ENCODE data around the gene LALBA.

The LALBA gene

DNA sequence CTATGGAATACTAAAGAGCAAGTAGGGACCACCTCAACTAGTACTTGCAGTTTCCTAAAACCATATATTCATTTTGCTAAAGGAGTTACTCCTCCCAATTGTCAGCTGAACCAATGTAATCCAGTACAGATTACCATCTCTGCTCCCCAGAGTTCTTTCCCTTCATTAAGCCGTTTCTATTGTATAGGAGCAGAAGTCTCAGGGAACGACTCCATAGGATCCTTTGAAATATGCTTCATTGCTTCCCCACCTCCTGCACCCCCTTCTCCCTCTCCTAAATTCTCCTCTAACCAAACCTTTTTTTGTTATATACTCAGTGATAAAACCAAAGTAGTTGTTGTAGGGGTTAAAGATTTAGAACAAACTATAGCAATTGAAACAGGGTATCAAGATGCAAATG lies 30.7 kb upstream of the LALBA start:
- TF ChIP-seq, protein P1, sequence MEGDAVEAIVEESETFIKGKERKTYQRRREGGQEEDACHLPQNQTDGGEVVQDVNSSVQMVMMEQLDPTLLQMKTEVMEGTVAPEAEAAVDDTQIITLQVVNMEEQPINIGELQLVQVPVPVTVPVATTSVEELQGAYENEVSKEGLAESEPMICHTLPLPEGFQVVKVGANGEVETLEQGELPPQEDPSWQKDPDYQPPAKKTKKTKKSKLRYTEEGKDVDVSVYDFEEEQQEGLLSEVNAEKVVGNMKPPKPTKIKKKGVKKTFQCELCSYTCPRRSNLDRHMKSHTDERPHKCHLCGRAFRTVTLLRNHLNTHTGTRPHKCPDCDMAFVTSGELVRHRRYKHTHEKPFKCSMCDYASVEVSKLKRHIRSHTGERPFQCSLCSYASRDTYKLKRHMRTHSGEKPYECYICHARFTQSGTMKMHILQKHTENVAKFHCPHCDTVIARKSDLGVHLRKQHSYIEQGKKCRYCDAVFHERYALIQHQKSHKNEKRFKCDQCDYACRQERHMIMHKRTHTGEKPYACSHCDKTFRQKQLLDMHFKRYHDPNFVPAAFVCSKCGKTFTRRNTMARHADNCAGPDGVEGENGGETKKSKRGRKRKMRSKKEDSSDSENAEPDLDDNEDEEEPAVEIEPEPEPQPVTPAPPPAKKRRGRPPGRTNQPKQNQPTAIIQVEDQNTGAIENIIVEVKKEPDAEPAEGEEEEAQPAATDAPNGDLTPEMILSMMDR (IDR thresholded peaks at IDR 0.05; ENCODE audit: low read depth, low read length), result no peak
- DNase-seq (ENCODE audit: low read depth, low spot score), result no peak
- in situ Hi-C loops (cut with HindIII; ENCODE audit: low sequenced_read_pairs), result no loop called here
- no peak overlapping the region for H3K4me3 ChIP-seq (ENCODE audit: low read depth, low read length)

- in situ Hi-C loops (cut with HindIII; ENCODE audit: low sequenced_read_pairs), result no loop called here
- TF ChIP-seq, protein P1 (IDR thresholded peaks at IDR 0.05; ENCODE audit: low read depth, low read length), result no peak
- DNase-seq (ENCODE audit: low read depth, low spot score), result no peak
- no peak overlapping the region for H3K4me3 ChIP-seq (ENCODE audit: low read depth, low read length)
Measured at GRCh38 chr12:48592591-48593086, 22.8 kb upstream of the LALBA start.

- in situ Hi-C loops (cut with HindIII; ENCODE audit: low sequenced_read_pairs), result no loop called here
- TF ChIP-seq, protein P1 (IDR thresholded peaks at IDR 0.05; ENCODE audit: low read depth, low read length), result no peak
- no peak overlapping the region for H3K4me3 ChIP-seq (ENCODE audit: low read depth, low read length)
- no peak for DNase-seq (ENCODE audit: low read depth, low spot score)
Measured at GRCh38 chr12:48586361-48586760, 16.5 kb upstream of the LALBA start.

- DNase-seq (ENCODE audit: low read depth, low spot score), result no peak
- TF ChIP-seq, protein P1 (IDR thresholded peaks at IDR 0.05; ENCODE audit: low read depth, low read length), result no peak
- no peak overlapping the region for H3K4me3 ChIP-seq (ENCODE audit: low read depth, low read length)
- in situ Hi-C loops (cut with HindIII; ENCODE audit: low sequenced_read_pairs), result no loop called here
Measured at GRCh38 chr12:48583728-48584127, 13.9 kb upstream of the LALBA start.

DNA sequence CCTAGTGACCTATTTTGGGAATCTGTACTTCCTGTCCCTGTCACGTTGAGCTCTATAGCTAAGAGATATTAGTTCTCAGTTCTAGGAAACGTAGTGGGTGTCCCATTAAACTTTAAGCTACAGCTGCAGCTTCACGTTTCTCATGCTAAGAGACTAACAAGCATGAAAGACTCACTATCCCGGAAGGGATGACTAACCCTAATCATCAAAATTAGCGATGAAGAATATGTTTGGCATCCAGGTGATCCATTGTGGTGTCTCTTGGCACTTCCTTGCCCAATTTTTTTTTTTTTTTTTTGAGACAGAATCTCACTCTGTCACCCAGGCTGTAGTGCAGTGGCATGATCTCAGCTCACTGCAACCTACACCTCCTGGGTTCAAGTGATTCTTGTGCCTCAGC lies 11.0 kb upstream of the LALBA start:
- in situ Hi-C loops (cut with HindIII; ENCODE audit: low sequenced_read_pairs), result no loop called here
- no peak overlapping the region for H3K4me3 ChIP-seq (ENCODE audit: low read depth, low read length)
- TF ChIP-seq, protein P1 (IDR thresholded peaks at IDR 0.05; ENCODE audit: low read depth, low read length), result no peak
- DNase-seq (ENCODE audit: low read depth, low spot score), result no peak

DNA sequence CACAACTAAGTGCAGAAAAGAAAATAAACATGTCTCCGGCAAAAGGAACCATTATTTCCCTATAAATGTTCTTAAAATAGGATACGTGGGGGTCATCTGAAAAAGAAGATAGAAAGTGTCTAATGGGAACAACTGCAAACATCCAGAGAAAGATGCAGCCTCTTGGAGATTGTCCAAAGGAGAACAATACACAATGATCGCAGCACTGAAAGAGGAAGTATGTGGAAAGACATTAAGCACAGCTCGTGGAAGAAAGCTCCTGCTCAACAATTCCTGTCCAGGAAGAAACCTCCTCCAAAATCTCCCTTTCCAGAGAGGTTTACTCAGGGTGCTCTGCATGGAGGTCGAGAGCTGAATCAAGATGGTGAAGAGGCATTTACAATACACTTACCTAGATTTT lies 2.5 kb upstream of the LALBA start:
- no peak overlapping the region for H3K4me3 ChIP-seq (ENCODE audit: low read depth, low read length)
- in situ Hi-C loops (cut with HindIII; ENCODE audit: low sequenced_read_pairs), result no loop called here
- TF ChIP-seq, protein P1 (IDR thresholded peaks at IDR 0.05; ENCODE audit: low read depth, low read length), result no peak
- no peak for DNase-seq (ENCODE audit: low read depth, low spot score)

DNA sequence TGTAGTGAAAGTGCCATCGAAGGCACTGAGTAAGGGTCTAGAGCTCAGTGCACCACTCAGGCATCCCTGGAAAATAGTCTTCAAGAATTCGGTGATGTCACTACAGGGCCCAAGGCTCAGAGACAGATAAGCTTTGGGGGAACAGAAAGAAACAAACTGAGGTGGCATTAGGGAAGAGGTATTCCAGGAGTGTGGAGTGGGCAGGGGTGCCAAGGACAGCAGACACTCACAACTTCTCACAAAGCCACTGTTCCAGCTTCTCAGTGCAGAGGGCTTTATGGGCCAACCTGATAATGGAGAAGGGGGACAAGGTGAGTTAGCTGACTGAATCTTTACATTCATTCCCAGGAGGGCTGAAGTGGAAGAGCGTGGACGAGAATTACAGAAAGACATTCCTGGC lies 2.1 kb downstream of the LALBA start:
- H3K4me3 ChIP-seq (ENCODE audit: low read depth, low read length), result no peak overlapping the region
- no peak for DNase-seq (ENCODE audit: low read depth, low spot score)
- in situ Hi-C loops (cut with HindIII; ENCODE audit: low sequenced_read_pairs), result no loop called here
- TF ChIP-seq, protein P1 (IDR thresholded peaks at IDR 0.05; ENCODE audit: low read depth, low read length), result no peak
